Lung (tissue), 12 donors: ENCODE results near the gene TMEM59L. TPM values are rescaled to one million over a fixed set of nuclear protein-coding genes. Genes with fewer than 3 reads are reported as not detected.
"Not testable (repeated sequence)": the region's sequence is repeated elsewhere in the genome, so short reads cannot be mapped to it uniquely, and the experiment has no call there.

ENCODE experiments used
- ATAC-seq: fragments of 200-7000 bp; cut with Tn5 transposase; one replicate; pipeline ENCODE4 v1.9.1; 2020; ENCODE audit warnings: moderate number of reproducible peaks; ENCODE audit not compliant: insufficient read depth, low FRiP score
- DNase-seq, 3 donors: peaks; one replicate each; pipeline ENCODE4 v3.0.0-alpha.2; 2013 to 2017
- H3K27ac ChIP-seq, 2 donors: one replicate each; pipeline ENCODE4 v1.5.1; 2013; ENCODE audit warnings: mild to moderate bottlenecking in 2 of 2, moderate library complexity in 2 of 2, control low read depth in 1 of 2, inconsistent platforms in 1 of 2, low read depth in 1 of 2, low read length in 1 of 2
- H3K27me3 ChIP-seq, 3 donors: one replicate each; pipeline ENCODE4 v1.5.1; 2013; ENCODE audit warnings: low read length in 2 of 3; ENCODE audit not compliant: control insufficient read depth in 3 of 3, insufficient read depth in 3 of 3
- H3K36me3 ChIP-seq, 4 donors: one replicate each; pipeline ENCODE4 v1.5.1; 2013; ENCODE audit warnings: low read length in 4 of 4, mild to moderate bottlenecking in 1 of 4, moderate library complexity in 1 of 4; ENCODE audit not compliant: control insufficient read depth in 4 of 4, insufficient read depth in 4 of 4
- H3K4me1 ChIP-seq, 5 donors: one replicate each; pipeline ENCODE4 v1.5.1; 2013; ENCODE audit warnings: low read length in 5 of 5, mild to moderate bottlenecking in 2 of 5, moderate library complexity in 1 of 5; ENCODE audit not compliant: control insufficient read depth in 5 of 5, insufficient read depth in 5 of 5
- H3K4me3 ChIP-seq: one replicate; pipeline ENCODE4 v1.5.1; 2013; ENCODE audit warnings: mild to moderate bottlenecking, control low read depth, moderate library complexity
- H3K9ac ChIP-seq, 2 donors: one replicate each; pipeline ENCODE4 v1.5.1; 2013; ENCODE audit warnings: low read length in 2 of 2, control low read depth in 1 of 2; ENCODE audit not compliant: insufficient read depth in 1 of 2
- H3K9me3 ChIP-seq, 4 donors: one replicate each; pipeline ENCODE4 v1.5.1; 2013; ENCODE audit warnings: low read length in 3 of 4, mild to moderate bottlenecking in 1 of 4, moderate library complexity in 1 of 4; ENCODE audit not compliant: control insufficient read depth in 4 of 4, insufficient read depth in 3 of 4
- WGBS, 2 donors: extraction: QIAGEN DNeasy Blood & Tissue Kit; methylation state at CpG; one replicate each; pipeline ENCODE4 v1.1.7; 2013; 5-methylcytosine and 5-hydroxymethylcytosine counted together
- polyA plus RNA-seq, 2 donors: library from polyadenylated mRNA; stranded (reverse); fragments of 200-250 nt; gene quantifications; one replicate each; pipeline ENCODE4 v1.2.1, GENCODE V29; 2013
- total RNA-seq, 2 donors: library from RNA; depleted of rRNA in 1 of 2; stranded (reverse); fragments of >200 nt in 1 of 2; gene quantifications; one replicate each; pipeline ENCODE4 v1.2.1, GENCODE V29; 2014 to 2021
- TF ChIP-seq, protein P1 (sequence below): IDR thresholded peaks from 2 replicates; pipeline ENCODE4 v1.5.1; 2012; ENCODE audit warnings: mild to moderate bottlenecking; ENCODE audit errors: control extremely low read depth, extremely low read depth
- donor health status: control.
- donor health status: control.
- donor health status: Bipolar disorder and iron deficiency.
- donor health status: healthy.
- donor health status: DM: yes; HTN: yes; CAD: no.

Gene TMEM59L
- total and polyA plus RNA-seq, 4 donors = 0.49 to 2.8 (median 1.4) TPM

GRCh38 chr19:18599485-18599884 is 13.2 kb upstream of the TMEM59L start:
- no peak for DNase-seq
- WGBS, 2 donors = 86 to 92% methylated on average over 20 of the region's 20 CpGs

GRCh38 chr19:18600692-18601397 is 11.8 kb upstream of the TMEM59L start:
- not testable (repeated sequence) for ATAC-seq, H3K36me3 ChIP-seq, H3K27ac ChIP-seq, H3K9me3 ChIP-seq, DNase-seq, H3K9ac ChIP-seq, H3K4me3 ChIP-seq
- peaks cover 0 to 30% (median 26%) of the 10 kb centered on the region in 3 donors for H3K27me3 ChIP-seq
- H3K4me1 ChIP-seq = peaks cover 0 to 17% (median 0%) of the 10 kb centered on the region in 5 donors
- 90 to 93% methylated on average over 15 of the region's 15 CpGs for WGBS, 2 donors

More at GRCh38 chr19:18599485-18599884, 13.2 kb upstream of the TMEM59L start:
- ATAC-seq = no peak
- H3K27me3 ChIP-seq = peaks cover 0 to 29% (median 29%) of the 10 kb centered on the region in 3 donors
- no peak overlapping the region for H3K27ac ChIP-seq
- TF ChIP-seq, protein P1, sequence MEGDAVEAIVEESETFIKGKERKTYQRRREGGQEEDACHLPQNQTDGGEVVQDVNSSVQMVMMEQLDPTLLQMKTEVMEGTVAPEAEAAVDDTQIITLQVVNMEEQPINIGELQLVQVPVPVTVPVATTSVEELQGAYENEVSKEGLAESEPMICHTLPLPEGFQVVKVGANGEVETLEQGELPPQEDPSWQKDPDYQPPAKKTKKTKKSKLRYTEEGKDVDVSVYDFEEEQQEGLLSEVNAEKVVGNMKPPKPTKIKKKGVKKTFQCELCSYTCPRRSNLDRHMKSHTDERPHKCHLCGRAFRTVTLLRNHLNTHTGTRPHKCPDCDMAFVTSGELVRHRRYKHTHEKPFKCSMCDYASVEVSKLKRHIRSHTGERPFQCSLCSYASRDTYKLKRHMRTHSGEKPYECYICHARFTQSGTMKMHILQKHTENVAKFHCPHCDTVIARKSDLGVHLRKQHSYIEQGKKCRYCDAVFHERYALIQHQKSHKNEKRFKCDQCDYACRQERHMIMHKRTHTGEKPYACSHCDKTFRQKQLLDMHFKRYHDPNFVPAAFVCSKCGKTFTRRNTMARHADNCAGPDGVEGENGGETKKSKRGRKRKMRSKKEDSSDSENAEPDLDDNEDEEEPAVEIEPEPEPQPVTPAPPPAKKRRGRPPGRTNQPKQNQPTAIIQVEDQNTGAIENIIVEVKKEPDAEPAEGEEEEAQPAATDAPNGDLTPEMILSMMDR = no peak
- peaks cover 0 to 16% (median 2%) of the 10 kb centered on the region in 5 donors for H3K4me1 ChIP-seq
- H3K9ac ChIP-seq = no peak overlapping the region
- no peak overlapping the region for H3K4me3 ChIP-seq
- peaks cover 0 to 1% (median 0%) of the 10 kb centered on the region in 4 donors for H3K9me3 ChIP-seq
- H3K36me3 ChIP-seq = no peaks in the 10 kb centered on the region

DNA sequence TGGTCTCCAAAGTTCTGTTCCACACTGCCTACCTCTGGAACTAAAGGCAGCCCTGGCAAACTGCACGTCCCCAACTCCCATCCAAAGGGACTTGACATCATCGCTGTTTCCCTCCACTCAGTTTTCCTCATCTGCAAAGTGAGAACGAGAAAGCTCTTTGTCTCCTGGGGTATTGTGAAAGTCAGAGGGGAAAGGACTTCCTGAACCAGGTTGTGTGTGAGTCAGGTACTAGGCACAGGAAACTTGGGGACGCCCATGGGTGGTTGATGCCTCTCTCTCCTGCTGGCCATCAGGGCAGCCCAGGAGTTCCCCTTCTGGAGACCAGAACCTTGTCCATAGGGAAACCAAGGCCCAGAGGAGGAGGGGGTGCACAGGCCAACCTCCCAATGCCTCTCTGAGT is 10.8 kb upstream of the TMEM59L start:
- no peak overlapping the region for H3K4me3 ChIP-seq
- no peaks in the 10 kb centered on the region for H3K36me3 ChIP-seq
- H3K9ac ChIP-seq = no peak overlapping the region
- 62 to 70% methylated on average over 4 of the region's 4 CpGs for WGBS, 2 donors
- no peak for DNase-seq
- peaks cover 0 to 17% (median 0%) of the 10 kb centered on the region in 5 donors for H3K4me1 ChIP-seq
- peaks cover 0 to 28% (median 26%) of the 10 kb centered on the region in 3 donors for H3K27me3 ChIP-seq
- TF ChIP-seq, protein P1 = no peak
- ATAC-seq = no peak
- peaks cover 0 to 5% (median 0%) of the 10 kb centered on the region in 4 donors for H3K9me3 ChIP-seq
- H3K27ac ChIP-seq = no peak overlapping the region

GRCh38 chr19:18603255-18603957 is 9.3 kb upstream of the TMEM59L start:
- Histone ChIP-seq H3K9me3 (peaks cover 0 to 5% (median 0%) of the 10 kb centered on the region in 4 donors), H3K4me3 (no peak overlapping the region), H3K27ac (no peak overlapping the region), H3K36me3 (no peaks in the 10 kb centered on the region), H3K9ac (no peak overlapping the region), H3K4me1 (peaks cover 0 to 17% (median 0%) of the 10 kb centered on the region in 5 donors), H3K27me3 (peaks cover 0 to 33% (median 26%) of the 10 kb centered on the region in 3 donors)
- peak in 2 of 3 donors; percentile 27 to 38 for DNase-seq
- TF ChIP-seq, protein P1 = no peak
- ATAC-seq = no peak
- WGBS, 2 donors = 20% methylated on average over 25 to 32 of the region's 32 CpGs
